Smooth muscle cell (in vitro differentiated cells): ENCODE results near the gene KCNMB1. TPM values are rescaled to one million over a fixed set of nuclear protein-coding genes. Genes with fewer than 3 reads are reported as not detected.

Experiments used
- DNase-seq: peaks from one replicate; lab custom pipeline; 2025; ENCODE audit not compliant: unreplicated experiment; lab: John Stamatoyannopoulos, UW
- H2AFZ ChIP-seq: fragments of 200-600 bp; sonication (generic); 2 replicates; pipeline ENCODE4 v1.6.0; 2016; ENCODE audit warnings: antibody characterized with exemption, low read depth, mild to moderate bottlenecking
- H3F3A ChIP-seq: fragments of 200-600 bp; sonication (generic); 2 replicates; pipeline ENCODE4 v1.6.0; 2017; ENCODE audit warnings: antibody characterized with exemption, low read depth
- H3K27ac ChIP-seq: fragments of 200-600 bp; sonication (generic); 2 replicates; pipeline ENCODE4 v1.5.1; 2016; ENCODE audit warnings: low read depth, mild to moderate bottlenecking
- H3K27me3 ChIP-seq: fragments of 200-600 bp; sonication (generic); 2 replicates; pipeline ENCODE4 v1.6.1; 2016; ENCODE audit warnings: low read depth, mild to moderate bottlenecking
- H3K36me3 ChIP-seq: fragments of 200-600 bp; sonication (generic); 2 replicates; pipeline ENCODE4 v1.5.1; 2016; ENCODE audit warnings: low read depth
- H3K4me1 ChIP-seq: fragments of 200-600 bp; sonication (generic); 2 replicates; pipeline ENCODE4 v1.5.1; 2016; ENCODE audit warnings: low read depth
- H3K4me2 ChIP-seq: fragments of 200-600 bp; sonication (generic); 2 replicates; pipeline ENCODE4 v1.6.0; 2016; ENCODE audit warnings: mild to moderate bottlenecking
- H3K4me3 ChIP-seq: fragments of 200-600 bp; sonication (generic); 2 replicates; pipeline ENCODE4 v1.5.1; 2016; ENCODE audit warnings: mild to moderate bottlenecking
- H3K79me2 ChIP-seq: fragments of 200-600 bp; sonication (generic); 2 replicates; pipeline ENCODE4 v1.6.0; 2016; ENCODE audit warnings: low read depth, mild to moderate bottlenecking
- H3K9ac ChIP-seq: fragments of 200-600 bp; sonication (generic); 2 replicates; pipeline ENCODE4 v1.6.0; 2016; ENCODE audit warnings: low read depth
- H3K9me3 ChIP-seq: fragments of 200-600 bp; sonication (generic); replicated peaks from 2 replicates; pipeline ENCODE4 v1.5.1; 2016; ENCODE audit warnings: low read depth
- H4K20me1 ChIP-seq: fragments of 200-600 bp; sonication (generic); 2 replicates; pipeline ENCODE4 v1.6.0; 2016; ENCODE audit warnings: low read depth
- CTCF ChIP-seq: fragments of 200-600 bp; sonication (generic); IDR thresholded peaks from 2 replicates; pipeline ENCODE4 v1.5.1; 2017; ENCODE audit warnings: borderline replicate concordance, mild to moderate bottlenecking, antibody characterized with exemption; ENCODE audit not compliant: insufficient read depth, poor library complexity, severe bottlenecking
- WGBS: methylation state at CpG from one replicate; pipeline ENCODE4 v1.1.7; 2016; ENCODE audit warnings: low lambda C conversion rate; 5-methylcytosine and 5-hydroxymethylcytosine counted together
- polyA plus RNA-seq: library from polyadenylated mRNA; unstranded; fragments of >200 nt; fragmentation: Nextera tagmentation; extraction: Ambion mirVana; gene quantifications from 2 replicates; pipeline ENCODE4 v1.2.1, GENCODE V29; 2016
- total RNA-seq: library from RNA; depleted of rRNA; stranded (reverse); fragments of >200 nt; gene quantifications from 2 replicates; pipeline ENCODE4 v1.2.3, GENCODE V29; 2014

KCNMB1 gene
- total and polyA plus RNA-seq, 2 experiments from 2014 or later: 0.54 to 0.63 TPM

GRCh38 chr5:170329524-170329923 is 59.6 kb downstream of the KCNMB1 start:
- 91% methylated on average over 3 of the region's 3 CpGs for WGBS
- Histone ChIP-seq H3K36me3 (no peaks in the 10 kb centered on the region), H3K27me3 (no peaks in the 10 kb centered on the region), H3K4me2 (no peak overlapping the region), H2AFZ (no peak overlapping the region), H3K9me3 (no peaks in the 10 kb centered on the region), H4K20me1 (no peaks in the 10 kb centered on the region), H3K79me2 (no peaks in the 10 kb centered on the region), H3K4me1 (peaks cover 20% of the 10 kb centered on the region), H3K9ac (no peak overlapping the region), H3K27ac (no peak overlapping the region), H3F3A (peaks cover 7% of the 10 kb centered on the region), H3K4me3 (no peak overlapping the region)
- no peak for DNase-seq
- TF ChIP-seq CTCF: no peak

GRCh38 chr5:170327829-170328228 is 61.3 kb downstream of the KCNMB1 start:
- Histone ChIP-seq H3F3A (no peaks in the 10 kb centered on the region), H2AFZ (no peak overlapping the region), H3K4me1 (peaks cover 3% of the 10 kb centered on the region), H3K79me2 (no peaks in the 10 kb centered on the region), H3K27me3 (no peaks in the 10 kb centered on the region), H3K9me3 (no peaks in the 10 kb centered on the region), H3K4me2 (no peak overlapping the region), H4K20me1 (no peaks in the 10 kb centered on the region), H3K9ac (no peak overlapping the region), H3K27ac (no peak overlapping the region), H3K4me3 (no peak overlapping the region), H3K36me3 (no peaks in the 10 kb centered on the region)
- 95% methylated on average over 2 of the region's 2 CpGs for WGBS
- no peak for DNase-seq
- no peak for TF ChIP-seq CTCF

GRCh38 chr5:170327168-170327567 is 62.0 kb downstream of the KCNMB1 start:
- no peaks in the 10 kb centered on the region for H3K79me2 ChIP-seq
- no peak for TF ChIP-seq CTCF
- H3K36me3 ChIP-seq: no peaks in the 10 kb centered on the region
- H4K20me1 ChIP-seq: no peaks in the 10 kb centered on the region
- 70% methylated on average over 4 of the region's 4 CpGs for WGBS
- no peaks in the 10 kb centered on the region for H3K27me3 ChIP-seq
- no peaks in the 10 kb centered on the region for H3K4me1 ChIP-seq
- no peak for DNase-seq
- no peak overlapping the region for H2AFZ ChIP-seq
- H3K4me3 ChIP-seq: no peak overlapping the region
- H3K9ac ChIP-seq: no peak overlapping the region
- no peak overlapping the region for H3K4me2 ChIP-seq
- no peaks in the 10 kb centered on the region for H3K9me3 ChIP-seq
- H3F3A ChIP-seq: no peaks in the 10 kb centered on the region
- no peak overlapping the region for H3K27ac ChIP-seq

Other genes with a start within 250 kb of the KCNMB1 start
- not detected in 2 replicates for gene C5orf58, start 156.4 kb downstream of the KCNMB1 start, total RNA-seq
- not detected in 2 replicates for gene C5orf58, start 156.4 kb downstream of the KCNMB1 start, polyA plus RNA-seq
- gene LCP2, start 91.6 kb downstream of the KCNMB1 start, total RNA-seq: 0.45 and 0.54 TPM in 2 replicates
- 2.2 and 2.7 TPM in 2 replicates for gene LCP2, start 91.6 kb downstream of the KCNMB1 start, polyA plus RNA-seq
- not detected in 2 replicates for gene KCNIP1, start 114.7 kb upstream of the KCNMB1 start, total RNA-seq
- 0.50 and 0.83 TPM in 2 replicates for gene KCNIP1, start 114.7 kb upstream of the KCNMB1 start, polyA plus RNA-seq